Measurements from ENCODE around the gene ADIPOR2.

GRCh38 chr12:1825382-1826102 lies 134.7 kb downstream of the ADIPOR2 start:
- TF ChIP-seq POLR2A (IDR thresholded peaks at IDR 0.05) (no peak), EP300 (IDR thresholded peaks at IDR 0.05) (no peak), CTCF (IDR thresholded peaks at IDR 0.05) (no peak), POLR2AphosphoS5 (IDR thresholded peaks at IDR 0.05) (no peak)

Data from sigmoid colon (tissue), 4 donors.